Endothelial cell of umbilical vein (primary cell): ENCODE measurements around the gene GAN.

Source experiments
- CTCF ChIP-seq, 2 donors: IDR thresholded peaks; 1 replicate in 1 of 2; 2 replicates in 1 of 2; pipeline ENCODE4 v1.5.1; 2011; ENCODE audit warnings: low read length in 2 of 2, mild to moderate bottlenecking in 2 of 2, moderate library complexity in 2 of 2, control low read depth in 1 of 2, inconsistent platforms in 1 of 2, low read depth in 1 of 2; ENCODE audit not compliant: insufficient read depth in 1 of 2; ENCODE audit errors: extremely low read depth in 1 of 2
- POLR2A ChIP-seq: IDR thresholded peaks from 2 replicates; pipeline ENCODE4 v1.6.1; 2012; ENCODE audit warnings: low read depth, mild to moderate bottlenecking, control low read depth, low read length

DNA sequence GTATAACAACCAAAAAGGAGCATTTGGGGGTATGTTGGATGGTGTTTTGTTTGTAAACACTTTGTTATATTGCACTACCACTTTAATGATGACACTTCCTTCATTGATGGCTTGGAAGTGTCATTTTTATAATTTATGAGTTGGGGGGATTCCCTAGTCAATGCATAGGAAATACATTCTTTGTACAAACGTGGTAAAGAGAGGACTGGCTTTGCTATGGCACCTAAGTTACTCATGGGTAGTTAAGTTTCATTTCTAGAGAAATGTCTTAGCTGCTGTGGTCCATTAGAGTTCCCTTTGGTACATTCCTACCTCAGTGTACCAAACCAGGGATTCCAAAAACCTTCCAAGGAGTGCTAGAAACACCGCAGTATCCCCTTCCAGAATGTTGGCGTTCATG lies 66.2 kb downstream of the GAN start:
- TF ChIP-seq CTCF (IDR thresholded peaks at IDR 0.05; ENCODE audit: extremely low read depth in 1 of 2, insufficient read depth in 1 of 2, low read depth in 1 of 2, low read length in 2 of 2) (no peak), POLR2A (no peak)
